Progenitor cell of endocrine pancreas (in vitro differentiated cells): ENCODE results near the gene AK5. TPM values are rescaled to one million over a fixed set of nuclear protein-coding genes. Genes with fewer than 3 reads are reported as not detected.

Source experiments
- DNase-seq: peaks from one replicate; pipeline ENCODE4 v3.0.0; 2021; ENCODE audit warnings: low spot score; ENCODE audit not compliant: unreplicated experiment
- H3K27ac Mint-ChIP-seq: 2 replicates; pipeline ENCODE4 v1.8.0; 2021; ENCODE audit warnings: mild to moderate bottlenecking, moderate library complexity, mixed read lengths
- H3K27me3 Mint-ChIP-seq: 2 replicates; pipeline ENCODE4 v1.8.0; 2021; ENCODE audit warnings: mixed read lengths
- H3K36me3 Mint-ChIP-seq: 2 replicates; pipeline ENCODE4 v1.8.0; 2022; ENCODE audit warnings: mixed read lengths; ENCODE audit not compliant: insufficient read depth
- H3K4me1 Mint-ChIP-seq: 2 replicates; pipeline ENCODE4 v1.8.0; 2021; ENCODE audit warnings: low read depth, mixed read lengths
- H3K4me3 Mint-ChIP-seq: 2 replicates; pipeline ENCODE4 v1.8.0; 2021; ENCODE audit warnings: low read depth, mild to moderate bottlenecking, moderate library complexity, mixed read lengths
- H3K9me3 Mint-ChIP-seq: 2 replicates; pipeline ENCODE4 v1.8.0; 2021; ENCODE audit warnings: low read depth, mixed read lengths
- total RNA-seq: library from RNA; stranded (reverse); gene quantifications from 2 replicates; pipeline ENCODE4 v1.2.1, GENCODE V29; 2021
- TF ChIP-seq, protein P1 (sequence below): fragments of 200-600 bp; sonication (generic); IDR thresholded peaks from one replicate; pipeline ENCODE4 v1.5.0; 2021; ENCODE audit warnings: antibody characterized with exemption, mild to moderate bottlenecking; ENCODE audit not compliant: unreplicated experiment

The AK5 gene
- total RNA-seq, 1 donor from 2014 or later, result 4.0 TPM

DNA sequence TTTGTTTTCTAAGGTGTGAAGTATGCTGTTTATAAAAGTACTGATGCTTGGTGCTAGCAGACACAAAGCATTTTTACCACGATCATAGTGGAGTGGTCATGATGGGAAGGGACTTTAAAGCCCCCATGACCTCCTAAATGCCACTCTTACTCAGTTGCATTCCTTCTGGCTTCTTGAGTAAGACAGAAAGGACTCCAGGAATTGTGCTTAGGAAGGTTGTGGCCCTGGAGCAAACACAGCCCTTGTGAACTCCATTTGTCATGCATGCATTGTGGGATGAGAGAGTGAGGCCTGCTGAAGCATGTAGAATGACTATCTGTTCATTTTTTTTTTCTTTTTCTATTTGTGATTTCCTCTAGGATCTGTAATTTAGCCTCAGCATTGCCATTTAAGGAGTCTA is 34.2 kb downstream of the AK5 start:
- Mint-ChIP-seq H3K4me3 (no peak overlapping the region), H3K27me3 (no peaks in the 10 kb centered on the region), H3K36me3 (no peaks in the 10 kb centered on the region), H3K9me3 (no peaks in the 10 kb centered on the region), H3K27ac (no peak overlapping the region), H3K4me1 (no peaks in the 10 kb centered on the region)
- DNase-seq, result no peak
- TF ChIP-seq, protein P1, sequence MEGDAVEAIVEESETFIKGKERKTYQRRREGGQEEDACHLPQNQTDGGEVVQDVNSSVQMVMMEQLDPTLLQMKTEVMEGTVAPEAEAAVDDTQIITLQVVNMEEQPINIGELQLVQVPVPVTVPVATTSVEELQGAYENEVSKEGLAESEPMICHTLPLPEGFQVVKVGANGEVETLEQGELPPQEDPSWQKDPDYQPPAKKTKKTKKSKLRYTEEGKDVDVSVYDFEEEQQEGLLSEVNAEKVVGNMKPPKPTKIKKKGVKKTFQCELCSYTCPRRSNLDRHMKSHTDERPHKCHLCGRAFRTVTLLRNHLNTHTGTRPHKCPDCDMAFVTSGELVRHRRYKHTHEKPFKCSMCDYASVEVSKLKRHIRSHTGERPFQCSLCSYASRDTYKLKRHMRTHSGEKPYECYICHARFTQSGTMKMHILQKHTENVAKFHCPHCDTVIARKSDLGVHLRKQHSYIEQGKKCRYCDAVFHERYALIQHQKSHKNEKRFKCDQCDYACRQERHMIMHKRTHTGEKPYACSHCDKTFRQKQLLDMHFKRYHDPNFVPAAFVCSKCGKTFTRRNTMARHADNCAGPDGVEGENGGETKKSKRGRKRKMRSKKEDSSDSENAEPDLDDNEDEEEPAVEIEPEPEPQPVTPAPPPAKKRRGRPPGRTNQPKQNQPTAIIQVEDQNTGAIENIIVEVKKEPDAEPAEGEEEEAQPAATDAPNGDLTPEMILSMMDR, result no peak

DNA sequence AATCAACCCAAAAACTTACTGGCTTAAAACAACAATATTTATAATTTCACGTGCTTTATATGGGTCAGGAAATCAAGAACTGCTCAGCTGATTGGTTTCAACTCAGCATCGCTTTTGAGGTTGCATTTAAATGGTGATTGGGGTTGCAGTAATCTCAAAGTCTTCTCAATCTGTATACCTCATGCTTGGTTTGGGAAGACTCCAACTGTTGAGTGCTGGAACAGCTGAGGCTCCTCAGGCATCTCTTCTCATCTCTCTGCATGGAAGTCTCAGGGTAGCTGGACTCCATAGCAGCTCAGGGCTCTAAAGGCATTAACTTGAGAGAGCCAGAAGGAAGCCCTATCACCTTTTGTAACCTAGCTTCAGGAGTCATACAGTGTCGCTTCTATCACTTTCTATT is 35.1 kb downstream of the AK5 start:
- TF ChIP-seq, protein P1, result no peak
- Mint-ChIP-seq H3K4me1 (peaks cover 5% of the 10 kb centered on the region), H3K9me3 (no peaks in the 10 kb centered on the region), H3K4me3 (no peak overlapping the region), H3K36me3 (no peaks in the 10 kb centered on the region), H3K27ac (no peak overlapping the region), H3K27me3 (no peaks in the 10 kb centered on the region)
- no peak for DNase-seq

DNA sequence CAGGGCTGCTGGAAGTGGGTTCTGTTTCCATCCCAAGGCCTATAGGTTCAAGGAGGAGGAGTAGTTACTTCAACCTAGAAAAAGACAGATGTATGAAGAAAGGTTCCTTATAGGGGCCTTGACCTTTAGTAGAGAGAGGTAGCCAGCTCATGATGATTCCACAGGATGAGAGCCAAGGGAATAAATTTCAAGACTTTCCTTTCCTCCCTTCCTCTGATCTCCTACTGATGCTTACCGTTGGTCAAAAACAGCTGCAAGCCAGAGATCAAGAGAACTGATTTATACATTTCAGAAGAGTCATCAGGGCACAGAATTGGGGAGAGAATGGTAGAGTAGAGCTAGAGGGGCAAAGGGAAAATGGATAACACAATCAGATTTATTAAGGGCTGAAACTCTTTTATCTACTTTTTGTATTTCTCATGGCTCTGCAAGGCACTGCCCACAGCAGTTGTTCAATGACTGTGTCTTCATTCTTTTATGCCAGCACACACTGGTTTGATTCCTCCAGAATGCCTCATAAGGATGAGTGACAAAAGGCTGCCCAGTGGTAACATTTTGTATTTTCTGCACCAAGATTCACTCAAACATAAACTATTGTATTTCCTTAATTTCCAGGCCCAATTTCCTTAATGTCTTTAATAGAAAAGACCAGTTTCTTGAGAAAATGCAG is 37.4 kb downstream of the AK5 start:
- Mint-ChIP-seq H3K27me3 (no peaks in the 10 kb centered on the region), H3K9me3 (no peaks in the 10 kb centered on the region), H3K36me3 (no peaks in the 10 kb centered on the region), H3K4me1 (peaks cover 18% of the 10 kb centered on the region), H3K4me3 (no peak overlapping the region), H3K27ac (no peak overlapping the region)
- TF ChIP-seq, protein P1, result no peak
- no peak for DNase-seq

GRCh38 chr1:77322061-77322900 is 40.5 kb downstream of the AK5 start:
- TF ChIP-seq, protein P1, result no peak
- Mint-ChIP-seq H3K9me3 (no peaks in the 10 kb centered on the region), H3K36me3 (no peaks in the 10 kb centered on the region), H3K4me1 (peaks cover 18% of the 10 kb centered on the region), H3K4me3 (no peak overlapping the region), H3K27ac (peak overlapping the region; percentile 96), H3K27me3 (no peaks in the 10 kb centered on the region)
- no peak for DNase-seq

DNA sequence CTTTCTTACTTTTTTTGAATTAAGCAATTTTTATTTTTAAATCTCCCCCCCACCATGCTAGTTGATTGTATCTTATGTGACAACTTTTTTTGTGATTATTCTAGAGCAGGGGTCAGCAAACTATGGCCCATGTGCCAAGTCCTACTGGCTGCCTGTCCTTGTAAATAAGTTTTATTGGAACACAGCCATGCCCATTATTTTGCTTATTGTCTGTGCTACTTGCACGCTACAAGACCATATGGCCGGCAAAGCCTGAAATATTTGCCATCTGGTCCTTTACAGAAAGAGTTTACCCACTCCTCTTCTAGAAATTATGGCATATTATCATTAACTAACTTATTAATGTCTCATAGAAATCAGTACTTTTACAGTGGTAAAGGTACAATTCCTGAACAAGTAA is 51.7 kb downstream of the AK5 start:
- H3K27ac Mint-ChIP-seq, result no peak overlapping the region
- no peak overlapping the region for H3K4me3 Mint-ChIP-seq
- H3K36me3 Mint-ChIP-seq, result no peaks in the 10 kb centered on the region
- H3K4me1 Mint-ChIP-seq, result peaks cover 8% of the 10 kb centered on the region
- no peaks in the 10 kb centered on the region for H3K27me3 Mint-ChIP-seq
- TF ChIP-seq, protein P1, result no peak
- no peaks in the 10 kb centered on the region for H3K9me3 Mint-ChIP-seq
- DNase-seq, result no peak
